HT1080 (cell line): ENCODE data around the gene RHPN2. TPM values are rescaled to one million over a fixed set of nuclear protein-coding genes. Genes with fewer than 3 reads are reported as not detected.

ENCODE experiments used
- DNase-seq: peaks from one replicate; pipeline ENCODE4 v3.0.0-alpha.2; 2015; ENCODE audit warnings: low read depth
- polyA plus RNA-seq, 2 experiments: library from polyadenylated mRNA; depleted of rRNA; stranded (reverse); fragments of >200 nt; gene quantifications; 2 replicates each; pipeline ENCODE4 v1.2.3, GENCODE V29; 2015
- total RNA-seq: library from RNA; depleted of rRNA; stranded (reverse); fragments of >200 nt; shearing (Covaris generic); gene quantifications from 2 replicates; pipeline ENCODE4 v1.2.3, GENCODE V29; 2014; rRNA removed

The RHPN2 gene
- 13.0 and 17.0 TPM in 2 replicates for total RNA-seq
- 7.5 and 9.2 TPM in 2 replicates for polyA plus RNA-seq (2015; cell fraction: cytosol; rRNA removed)
- polyA plus RNA-seq (2015; cell fraction: nucleus; rRNA removed) = 13.6 and 15.2 TPM in 2 replicates

DNA sequence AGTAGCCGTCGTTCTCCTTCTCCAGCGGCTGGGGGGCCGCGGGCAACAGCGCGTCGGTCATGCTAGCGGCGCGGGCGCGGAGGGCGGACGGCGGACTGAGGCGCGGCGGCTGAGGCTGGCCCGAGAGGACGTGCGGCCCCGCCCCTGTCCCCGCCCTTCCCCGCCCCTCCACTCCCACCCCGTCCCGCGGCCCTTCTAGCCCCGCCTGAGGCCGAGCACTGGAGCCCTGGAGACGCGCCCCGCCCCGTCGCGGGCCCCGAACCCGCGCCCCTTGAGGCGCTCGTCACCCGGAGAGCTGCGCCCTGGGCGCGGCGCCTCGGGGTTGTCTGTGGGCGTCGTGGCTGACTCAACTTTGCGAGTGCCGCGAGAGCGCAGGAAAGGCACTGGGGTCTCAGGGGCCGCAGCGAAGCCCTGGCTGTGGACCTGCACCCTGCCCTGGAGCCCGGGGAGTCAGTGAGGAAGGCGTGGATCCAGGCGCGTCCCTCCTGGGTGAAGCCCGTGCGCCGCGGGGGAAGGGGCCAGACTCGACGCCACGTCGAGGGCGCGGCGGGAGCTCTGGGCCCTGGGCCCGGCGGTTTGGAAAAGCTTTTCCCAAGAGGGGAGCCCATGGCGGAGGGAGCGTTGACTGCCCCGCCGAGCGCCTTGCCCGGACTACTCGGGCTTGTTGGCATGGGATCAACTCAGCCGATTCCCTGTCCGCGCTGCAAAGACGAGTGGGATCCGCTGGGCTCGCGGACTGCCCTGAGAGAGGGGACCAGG lies at the start of gene RHPN2:
Gene RHPN2, minus strand, starts transcription at position 97 of the 759 bp plus-strand sequence. Its CDS starts 36 bp downstream, at position 61.
- peak; percentile 49 for DNase-seq

GRCh38 chr19:33114312-33114711 lies 49.6 kb upstream of the RHPN2 start:
- DNase-seq = no peak

- DNase-seq = no peak
Measured at GRCh38 chr19:33111587-33111986, 46.9 kb upstream of the RHPN2 start.

GRCh38 chr19:33110137-33110910 lies 45.6 kb upstream of the RHPN2 start:
- no peak for DNase-seq

DNA sequence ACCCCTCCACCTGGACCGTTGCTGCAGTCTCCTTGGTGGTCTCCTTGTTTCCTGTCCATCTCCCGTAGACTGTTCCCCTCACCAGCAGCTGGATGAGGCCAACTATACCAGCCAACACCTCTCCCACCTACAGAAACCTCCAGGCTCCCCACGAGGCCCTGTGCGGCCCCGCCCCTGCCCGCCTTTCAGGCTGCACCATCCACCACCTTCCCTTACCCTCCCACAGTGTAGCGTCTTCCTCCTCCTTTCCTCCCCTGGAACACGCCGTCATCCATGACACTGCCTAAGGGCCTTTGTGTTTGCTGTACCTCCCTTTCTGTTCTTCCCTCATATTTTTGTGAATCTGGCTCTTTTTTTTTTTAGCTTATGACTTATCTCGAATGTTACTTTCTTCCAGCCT lies 43.5 kb upstream of the RHPN2 start:
- no peak for DNase-seq

GRCh38 chr19:33102893-33103292 lies 38.2 kb upstream of the RHPN2 start:
- no peak for DNase-seq

GRCh38 chr19:33100894-33101644 lies 36.4 kb upstream of the RHPN2 start:
- no peak for DNase-seq

GRCh38 chr19:33098055-33098534 lies 33.4 kb upstream of the RHPN2 start:
- DNase-seq = peak; percentile 56

- DNase-seq = no peak
Measured at GRCh38 chr19:33096005-33096404, 31.3 kb upstream of the RHPN2 start.

DNA sequence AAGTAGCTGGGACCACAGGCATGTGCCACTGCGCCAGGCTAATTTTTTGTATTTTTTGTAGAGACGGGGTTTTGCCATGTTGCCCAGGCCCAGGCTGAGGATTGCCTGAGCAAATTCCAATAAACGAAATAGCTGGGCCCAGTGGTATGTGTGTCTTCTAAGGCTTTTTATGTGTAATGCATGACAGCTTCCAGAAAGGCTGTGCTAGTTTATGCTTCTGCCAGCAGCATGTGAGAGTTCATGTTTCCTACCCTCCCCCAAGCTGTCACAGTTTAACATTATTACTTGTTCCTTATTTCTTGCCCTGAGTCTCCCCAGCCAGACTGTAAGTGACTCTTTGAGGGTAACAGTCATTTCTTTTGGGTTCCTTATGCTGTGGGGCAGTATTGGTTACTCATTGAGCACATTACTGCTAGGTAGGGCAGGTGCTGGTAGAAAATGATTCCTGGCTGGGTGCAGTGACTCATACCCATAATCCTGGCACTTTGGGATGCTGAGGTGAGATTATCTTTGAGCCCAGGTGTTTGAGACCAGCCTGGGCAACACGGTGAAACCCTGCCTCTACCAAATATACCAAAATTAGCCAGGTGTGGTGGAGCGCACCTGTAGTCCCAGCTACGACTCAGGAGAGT lies 29.9 kb upstream of the RHPN2 start:
- DNase-seq = no peak

GRCh38 chr19:33093420-33094210 lies 28.9 kb upstream of the RHPN2 start:
- DNase-seq = no peak

DNA sequence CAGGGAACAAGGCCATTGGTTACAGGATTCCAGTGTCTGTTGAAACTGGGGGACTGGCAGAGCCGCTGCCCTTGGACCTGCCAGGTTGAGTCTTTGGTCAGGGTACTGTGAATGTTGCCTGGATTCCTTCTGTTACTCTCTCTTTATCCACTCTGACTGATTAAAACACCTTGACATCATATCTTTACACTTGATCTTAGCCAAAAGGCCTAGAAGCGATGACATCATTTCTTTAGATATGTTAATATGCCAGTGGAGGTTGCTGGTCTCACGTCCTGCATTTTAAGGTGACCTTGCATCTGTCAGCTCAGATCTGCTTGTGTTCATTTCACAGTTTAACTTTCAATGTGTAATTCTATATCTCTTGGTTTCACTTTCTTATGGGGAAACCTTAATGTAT lies 25.5 kb upstream of the RHPN2 start:
- no peak for DNase-seq

DNA sequence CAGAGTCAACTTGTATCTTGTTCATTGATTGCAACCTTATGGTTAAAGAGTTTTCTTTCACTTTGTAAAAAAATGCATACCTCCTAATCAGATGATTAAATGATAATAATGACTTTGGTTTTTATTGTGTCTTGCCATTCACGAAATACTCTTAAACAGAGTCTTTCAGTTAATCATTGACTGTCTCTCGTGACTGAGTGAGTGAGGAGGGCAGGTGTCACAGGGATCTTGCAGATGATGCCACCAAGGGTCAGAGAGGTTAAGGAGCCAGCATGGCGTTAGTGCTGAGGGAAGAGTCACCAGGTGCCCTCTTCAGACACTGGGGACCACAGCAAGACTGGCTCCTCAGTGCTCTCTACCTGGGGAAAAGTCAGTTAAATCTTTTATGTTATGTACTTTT lies 24.3 kb upstream of the RHPN2 start:
- no peak for DNase-seq

- no peak for DNase-seq
Measured at GRCh38 chr19:33086955-33087354, 22.3 kb upstream of the RHPN2 start.

DNA sequence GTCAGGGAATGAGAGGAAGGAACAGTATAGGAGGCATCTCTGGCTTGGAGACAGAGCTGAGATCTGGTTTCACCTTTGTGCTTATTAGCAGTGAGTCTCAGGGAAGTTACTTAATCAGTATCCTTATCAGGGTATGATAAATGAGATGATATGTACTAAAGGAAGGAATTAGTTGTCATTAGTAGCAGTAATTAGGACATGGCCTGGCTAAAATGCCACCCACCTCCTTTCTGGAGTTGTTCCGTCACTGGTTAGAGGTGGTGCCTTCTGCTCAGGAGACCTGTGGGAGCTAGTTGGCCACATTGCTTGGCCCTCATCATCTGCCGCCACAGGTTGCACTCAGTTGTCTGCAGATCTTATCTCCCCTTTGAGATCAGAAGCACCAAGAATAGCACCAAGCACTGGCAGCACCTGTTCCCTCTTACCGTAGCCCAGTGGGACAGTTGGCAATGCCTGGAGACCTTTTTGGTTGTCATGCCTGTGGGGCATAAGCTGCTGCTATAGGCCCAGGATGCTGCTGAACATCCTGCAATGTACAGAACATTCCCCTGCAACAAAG lies 21.0 kb upstream of the RHPN2 start:
- DNase-seq = no peak

DNA sequence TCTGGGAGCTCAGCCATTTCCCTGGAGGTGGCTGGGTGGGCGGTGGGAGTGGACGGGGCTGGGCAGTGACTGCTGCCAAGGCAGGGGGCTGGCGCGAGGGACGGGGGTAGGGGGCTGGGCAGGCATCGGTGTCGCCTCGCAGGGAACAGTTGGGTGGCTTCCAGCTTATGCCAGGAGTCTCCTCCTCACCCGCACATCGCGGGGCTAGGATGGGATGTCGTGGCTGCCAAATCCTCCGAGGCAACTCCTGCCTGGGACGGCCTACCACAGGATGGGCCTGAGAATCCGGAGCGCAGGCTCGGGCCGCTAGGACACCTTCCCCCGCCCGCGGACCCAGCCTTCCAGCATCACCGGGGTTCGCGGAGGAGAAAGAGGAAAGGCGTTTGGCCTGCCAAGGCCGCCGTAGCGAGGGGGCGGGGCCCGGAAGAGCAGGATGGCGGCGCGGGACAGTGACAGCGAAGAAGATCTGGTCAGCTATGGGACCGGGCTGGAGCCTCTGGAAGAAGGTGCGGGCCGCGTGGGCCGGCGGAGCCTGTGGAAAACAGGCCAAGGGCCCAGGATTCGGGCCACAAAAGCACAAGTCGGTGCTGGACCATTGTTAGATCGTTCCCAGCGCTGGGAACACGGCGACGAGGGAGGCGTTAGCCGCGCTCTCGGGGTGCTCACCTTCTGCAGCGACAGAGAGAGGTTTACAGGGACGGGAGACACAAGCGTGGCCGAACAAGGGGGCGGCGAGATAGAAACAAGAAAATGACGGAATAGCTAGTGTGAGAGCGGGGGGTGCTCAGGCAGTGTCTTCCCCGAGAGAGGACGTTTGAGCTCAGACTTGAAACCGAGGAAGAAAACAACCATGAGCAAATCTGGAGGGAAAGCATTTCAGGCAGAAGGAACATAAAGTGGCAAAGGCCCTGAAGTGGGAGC lies 16.3 kb upstream of the RHPN2 start, which contains the start of gene GPATCH1:
Gene GPATCH1, plus strand, starts transcription at position 421 of the 921 bp plus-strand sequence. Its CDS starts 13 bp downstream, at position 434.
- peak; percentile 78 for DNase-seq

DNA sequence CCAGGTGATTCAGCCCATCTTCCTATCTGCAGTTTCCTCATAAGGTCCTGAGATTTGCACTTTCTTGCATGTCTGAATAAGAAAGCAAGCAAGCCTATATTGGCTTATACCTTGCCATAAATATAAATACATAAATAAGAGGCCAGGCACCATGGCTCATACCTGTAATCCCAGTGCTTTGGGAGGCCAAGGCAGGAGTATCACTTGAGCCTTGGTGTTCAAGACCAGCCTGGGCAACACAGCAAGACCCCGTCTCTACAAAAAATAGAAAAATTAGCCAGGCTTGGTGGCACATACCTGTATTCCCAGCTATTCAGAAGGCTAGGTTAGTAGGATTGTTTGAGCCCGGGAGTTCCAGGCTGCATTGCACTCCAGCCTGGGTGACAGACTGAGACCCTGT lies 10.8 kb upstream of the RHPN2 start:
- no peak for DNase-seq

GRCh38 chr19:33071887-33072286 lies 7.2 kb upstream of the RHPN2 start:
- DNase-seq = peak; percentile 73

GRCh38 chr19:33067121-33067520 lies 2.4 kb upstream of the RHPN2 start:
- no peak for DNase-seq
